Astrocyte of the cerebellum (primary cell): Measurements from ENCODE around the gene NOPCHAP1.
"Not testable (repeated sequence)": the region's sequence is repeated elsewhere in the genome, so short reads cannot be mapped to it uniquely, and the experiment has no call there.

ENCODE experiments used
- DNase-seq: peaks from one replicate; pipeline ENCODE4 v3.0.0-alpha.2; 2011; ENCODE audit warnings: low read depth
- H3K4me3 ChIP-seq: 2 replicates; pipeline ENCODE4 v1.5.1; 2011; ENCODE audit warnings: mild to moderate bottlenecking, low read depth, low read length, moderate library complexity
- in situ Hi-C: cut with HindIII; loops from 2 replicates; pipeline ENCODE4 v1.10.0; 2017; ENCODE audit warnings: low sequenced_read_pairs
- TF ChIP-seq, protein P1 (sequence below): IDR thresholded peaks from 2 replicates; pipeline ENCODE4 v1.5.1; 2012; ENCODE audit warnings: low read length, low read depth, moderate library complexity, mild to moderate bottlenecking; ENCODE audit errors: missing control alignments

NOPCHAP1 gene, protein sequence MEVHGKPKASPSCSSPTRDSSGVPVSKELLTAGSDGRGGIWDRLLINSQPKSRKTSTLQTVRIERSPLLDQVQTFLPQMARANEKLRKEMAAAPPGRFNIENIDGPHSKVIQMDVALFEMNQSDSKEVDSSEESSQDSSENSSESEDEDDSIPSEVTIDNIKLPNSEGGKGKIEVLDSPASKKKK

DNA sequence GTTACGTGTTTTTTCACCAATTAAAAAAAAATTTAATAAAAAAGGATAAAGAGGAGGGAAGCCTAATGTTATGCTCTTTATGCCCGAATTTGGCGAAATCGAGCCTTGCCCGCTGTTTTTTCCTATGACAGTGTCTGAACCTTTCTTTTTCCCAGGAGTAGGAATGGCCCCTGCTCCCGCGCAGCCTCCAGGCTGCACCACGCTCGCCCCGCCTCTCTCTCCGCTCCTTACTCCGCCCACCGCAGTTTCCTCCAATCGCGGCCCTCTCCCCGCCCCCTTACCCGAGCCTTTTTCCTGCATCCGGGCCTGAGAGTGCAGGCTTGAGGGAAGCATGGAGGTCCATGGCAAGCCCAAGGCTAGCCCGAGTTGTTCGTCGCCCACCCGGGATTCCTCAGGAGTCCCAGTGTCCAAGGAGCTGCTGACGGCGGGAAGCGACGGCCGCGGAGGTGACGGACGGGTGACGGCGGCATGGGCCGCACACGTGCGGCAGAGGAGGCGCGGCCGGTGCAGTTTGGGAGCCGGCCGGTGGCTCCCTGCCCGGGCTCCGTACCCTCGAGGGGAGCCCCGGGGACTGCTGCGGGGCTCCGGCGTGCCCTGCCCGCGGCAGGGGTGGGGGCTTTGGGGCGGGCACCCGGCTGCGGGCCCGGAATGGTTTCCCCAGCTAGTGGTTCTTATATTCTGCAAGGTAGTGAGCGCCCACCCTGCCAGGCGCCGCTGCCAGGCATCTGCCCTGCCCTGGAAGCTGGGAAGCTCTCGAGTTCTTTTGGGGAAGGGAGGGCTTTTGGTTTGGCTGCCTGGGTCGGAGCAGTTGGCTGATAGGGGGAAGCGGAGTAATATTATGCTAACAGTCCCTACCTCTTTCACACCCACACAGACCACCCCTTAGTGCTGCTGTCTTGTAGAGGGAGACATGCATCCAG, at the start of gene NOPCHAP1:
NOPCHAP1 (plus strand) TSS at position 295 of the 920 bp plus-strand sequence; CDS start at position 332, 37 bp downstream.
- peak; percentile 52 for DNase-seq
- TF ChIP-seq, protein P1, sequence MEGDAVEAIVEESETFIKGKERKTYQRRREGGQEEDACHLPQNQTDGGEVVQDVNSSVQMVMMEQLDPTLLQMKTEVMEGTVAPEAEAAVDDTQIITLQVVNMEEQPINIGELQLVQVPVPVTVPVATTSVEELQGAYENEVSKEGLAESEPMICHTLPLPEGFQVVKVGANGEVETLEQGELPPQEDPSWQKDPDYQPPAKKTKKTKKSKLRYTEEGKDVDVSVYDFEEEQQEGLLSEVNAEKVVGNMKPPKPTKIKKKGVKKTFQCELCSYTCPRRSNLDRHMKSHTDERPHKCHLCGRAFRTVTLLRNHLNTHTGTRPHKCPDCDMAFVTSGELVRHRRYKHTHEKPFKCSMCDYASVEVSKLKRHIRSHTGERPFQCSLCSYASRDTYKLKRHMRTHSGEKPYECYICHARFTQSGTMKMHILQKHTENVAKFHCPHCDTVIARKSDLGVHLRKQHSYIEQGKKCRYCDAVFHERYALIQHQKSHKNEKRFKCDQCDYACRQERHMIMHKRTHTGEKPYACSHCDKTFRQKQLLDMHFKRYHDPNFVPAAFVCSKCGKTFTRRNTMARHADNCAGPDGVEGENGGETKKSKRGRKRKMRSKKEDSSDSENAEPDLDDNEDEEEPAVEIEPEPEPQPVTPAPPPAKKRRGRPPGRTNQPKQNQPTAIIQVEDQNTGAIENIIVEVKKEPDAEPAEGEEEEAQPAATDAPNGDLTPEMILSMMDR, result no peak
- peak within 1 kb of the TSS; percentile 85 for H3K4me3 ChIP-seq
- in situ Hi-C loops, result no loop called here

DNA sequence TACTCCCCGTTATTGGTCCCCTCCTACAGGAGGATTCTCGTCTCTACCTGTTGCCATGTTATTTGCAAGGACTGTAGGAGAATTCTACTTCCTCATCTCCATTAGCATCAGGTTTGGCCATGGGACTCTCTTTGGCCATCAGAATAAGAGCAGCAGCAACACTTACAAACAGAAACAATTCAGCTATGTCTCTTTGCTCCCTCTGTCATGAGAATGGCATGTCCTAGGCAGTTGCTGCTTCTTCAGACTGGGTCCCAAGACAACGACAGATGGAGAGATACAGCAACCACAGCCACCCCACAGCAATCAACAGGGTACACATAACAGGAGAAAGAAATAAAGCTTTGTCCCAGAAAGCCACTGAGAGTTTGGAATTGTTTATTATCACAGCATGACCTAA, 47.7 kb upstream of the NOPCHAP1 start:
- no peak overlapping the region for H3K4me3 ChIP-seq
- in situ Hi-C loops, result no loop called here
- DNase-seq, result no peak
- TF ChIP-seq, protein P1, result no peak

DNA sequence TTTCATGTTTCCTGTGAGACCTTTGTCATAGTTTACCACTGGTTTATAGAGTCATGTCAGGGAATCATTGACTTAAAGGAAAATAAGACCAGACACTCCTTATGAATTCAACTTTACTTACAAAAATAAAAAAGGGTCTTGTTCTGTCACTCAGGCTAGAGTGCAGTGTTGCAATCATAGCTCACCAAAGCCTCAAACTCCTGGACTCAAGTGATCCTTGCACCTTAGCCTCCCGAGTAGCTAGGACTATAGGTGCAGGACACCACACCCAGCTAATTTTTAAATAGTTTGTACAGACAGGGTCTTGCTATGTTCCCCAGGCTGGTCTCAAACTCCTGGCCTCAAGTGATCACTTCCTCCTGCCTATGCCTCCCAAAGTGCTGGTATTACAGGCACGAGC, 47.0 kb upstream of the NOPCHAP1 start:
- TF ChIP-seq, protein P1, result no peak
- no peak overlapping the region for H3K4me3 ChIP-seq
- no peak for DNase-seq
- in situ Hi-C loops, result no loop called here

DNA sequence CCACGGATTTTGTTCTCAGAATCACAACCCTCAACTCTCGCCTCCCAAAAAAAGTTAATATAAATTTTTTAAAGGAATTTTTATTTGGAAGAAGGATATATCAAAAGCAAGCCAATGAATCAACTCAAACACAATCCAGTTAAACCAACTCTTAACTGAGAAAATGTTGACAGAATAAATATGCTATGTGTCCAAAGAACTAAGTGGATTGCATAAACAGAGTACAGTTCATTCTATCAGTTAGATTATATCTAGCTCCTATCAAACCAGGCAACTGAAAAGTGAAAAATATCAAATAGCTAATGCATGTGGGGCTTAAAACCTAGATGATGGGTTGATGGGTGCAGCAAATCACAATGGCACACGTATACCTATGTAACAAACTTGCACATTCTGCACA, 44.7 kb upstream of the NOPCHAP1 start:
- no peak overlapping the region for H3K4me3 ChIP-seq
- no peak for DNase-seq
- TF ChIP-seq, protein P1, result no peak
- in situ Hi-C loops, result no loop called here

DNA sequence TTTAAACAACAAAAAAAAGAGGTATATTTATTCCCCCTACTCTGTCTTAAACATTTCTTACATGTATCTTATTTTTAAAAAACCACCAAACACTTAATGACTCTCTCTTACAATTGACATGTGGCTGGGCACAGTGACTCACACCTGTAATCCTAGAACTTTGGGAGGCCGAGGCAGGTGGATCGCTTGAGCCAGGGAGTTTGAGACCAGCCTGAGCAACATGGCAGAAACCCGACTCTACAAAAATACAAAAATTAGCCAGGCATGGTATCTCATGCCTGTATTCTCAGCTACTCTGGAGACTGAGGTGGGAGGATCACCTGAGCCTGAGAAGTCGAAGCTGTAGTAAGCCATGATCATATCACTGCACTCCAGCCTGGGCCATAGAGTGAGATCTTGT, 44.0 kb upstream of the NOPCHAP1 start:
- in situ Hi-C loops, result no loop called here
- H3K4me3 ChIP-seq, result no peak overlapping the region
- TF ChIP-seq, protein P1, result no peak
- no peak for DNase-seq

DNA sequence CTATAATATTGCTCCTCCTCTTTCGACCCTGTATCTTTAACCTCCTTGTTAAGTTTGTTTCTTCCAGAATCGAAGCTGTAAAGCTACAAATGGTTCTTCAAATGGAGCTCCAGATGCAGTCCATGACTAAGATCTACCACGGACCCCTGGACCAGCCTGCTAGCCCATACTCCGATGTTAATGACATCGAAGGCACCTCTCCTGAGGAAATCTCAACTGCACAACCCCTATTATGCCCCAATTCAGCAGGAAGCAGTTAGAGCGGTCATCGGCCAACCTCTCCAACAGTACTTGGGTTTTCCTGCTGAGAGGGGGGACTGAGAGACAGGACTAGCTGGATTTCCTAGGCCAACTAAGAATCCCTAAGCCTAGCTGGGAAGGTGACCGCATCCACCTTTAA, 42.7 kb upstream of the NOPCHAP1 start:
- H3K4me3 ChIP-seq, in situ Hi-C loops, DNase-seq: not testable (repeated sequence)

DNA sequence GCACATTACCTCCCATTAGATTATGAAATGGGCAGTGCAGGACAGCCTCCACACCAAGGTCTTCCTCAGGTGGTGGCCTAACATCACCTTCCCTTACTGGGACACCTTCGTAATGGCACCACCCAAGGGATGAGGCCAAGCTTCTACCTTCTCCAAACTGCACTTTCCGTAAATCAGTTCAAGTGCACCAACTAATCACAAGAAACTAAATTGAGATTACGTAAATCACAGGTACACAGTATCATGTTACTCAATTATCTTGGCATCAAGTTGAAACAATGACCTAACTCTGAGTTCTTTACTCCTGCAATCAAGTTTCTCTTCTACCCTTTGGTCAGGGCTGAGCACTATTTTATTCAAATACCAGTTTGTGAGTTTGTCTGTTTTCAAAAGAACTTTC, 41.9 kb upstream of the NOPCHAP1 start:
- H3K4me3 ChIP-seq, result no peak overlapping the region
- in situ Hi-C loops, result no loop called here
- DNase-seq, result no peak
- TF ChIP-seq, protein P1, result no peak

DNA sequence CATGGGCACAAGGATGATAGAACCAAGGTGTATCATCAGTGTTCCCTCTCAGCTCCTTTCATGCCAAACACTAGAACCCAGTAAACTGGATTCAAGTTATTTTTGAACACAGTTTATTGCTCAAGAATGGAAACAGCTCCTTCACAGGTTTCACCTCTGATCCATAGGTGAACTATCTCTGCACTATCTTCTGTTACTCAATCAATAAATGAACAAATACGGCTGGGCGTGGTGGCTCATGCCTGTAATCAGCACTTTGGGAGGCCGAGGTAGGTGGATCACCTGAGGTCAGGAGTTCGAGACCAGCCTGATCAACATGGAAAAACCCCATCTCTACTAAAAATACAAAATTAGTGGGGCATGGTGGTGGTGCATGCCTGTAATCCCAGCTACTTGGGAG, 37.4 kb upstream of the NOPCHAP1 start:
- DNase-seq, H3K4me3 ChIP-seq, in situ Hi-C loops: not testable (repeated sequence)
